Measurements from ENCODE around the gene ADRA2A.

The ADRA2A gene

DNA sequence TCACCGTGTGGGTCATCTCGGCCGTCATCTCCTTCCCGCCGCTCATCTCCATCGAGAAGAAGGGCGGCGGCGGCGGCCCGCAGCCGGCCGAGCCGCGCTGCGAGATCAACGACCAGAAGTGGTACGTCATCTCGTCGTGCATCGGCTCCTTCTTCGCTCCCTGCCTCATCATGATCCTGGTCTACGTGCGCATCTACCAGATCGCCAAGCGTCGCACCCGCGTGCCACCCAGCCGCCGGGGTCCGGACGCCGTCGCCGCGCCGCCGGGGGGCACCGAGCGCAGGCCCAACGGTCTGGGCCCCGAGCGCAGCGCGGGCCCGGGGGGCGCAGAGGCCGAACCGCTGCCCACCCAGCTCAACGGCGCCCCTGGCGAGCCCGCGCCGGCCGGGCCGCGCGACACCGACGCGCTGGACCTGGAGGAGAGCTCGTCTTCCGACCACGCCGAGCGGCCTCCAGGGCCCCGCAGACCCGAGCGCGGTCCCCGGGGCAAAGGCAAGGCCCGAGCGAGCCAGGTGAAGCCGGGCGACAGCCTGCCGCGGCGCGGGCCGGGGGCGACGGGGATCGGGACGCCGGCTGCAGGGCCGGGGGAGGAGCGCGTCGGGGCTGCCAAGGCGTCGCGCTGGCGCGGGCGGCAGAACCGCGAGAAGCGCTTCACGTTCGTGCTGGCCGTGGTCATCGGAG lies 1.8 kb downstream of the ADRA2A start:
- TF ChIP-seq, protein P1, sequence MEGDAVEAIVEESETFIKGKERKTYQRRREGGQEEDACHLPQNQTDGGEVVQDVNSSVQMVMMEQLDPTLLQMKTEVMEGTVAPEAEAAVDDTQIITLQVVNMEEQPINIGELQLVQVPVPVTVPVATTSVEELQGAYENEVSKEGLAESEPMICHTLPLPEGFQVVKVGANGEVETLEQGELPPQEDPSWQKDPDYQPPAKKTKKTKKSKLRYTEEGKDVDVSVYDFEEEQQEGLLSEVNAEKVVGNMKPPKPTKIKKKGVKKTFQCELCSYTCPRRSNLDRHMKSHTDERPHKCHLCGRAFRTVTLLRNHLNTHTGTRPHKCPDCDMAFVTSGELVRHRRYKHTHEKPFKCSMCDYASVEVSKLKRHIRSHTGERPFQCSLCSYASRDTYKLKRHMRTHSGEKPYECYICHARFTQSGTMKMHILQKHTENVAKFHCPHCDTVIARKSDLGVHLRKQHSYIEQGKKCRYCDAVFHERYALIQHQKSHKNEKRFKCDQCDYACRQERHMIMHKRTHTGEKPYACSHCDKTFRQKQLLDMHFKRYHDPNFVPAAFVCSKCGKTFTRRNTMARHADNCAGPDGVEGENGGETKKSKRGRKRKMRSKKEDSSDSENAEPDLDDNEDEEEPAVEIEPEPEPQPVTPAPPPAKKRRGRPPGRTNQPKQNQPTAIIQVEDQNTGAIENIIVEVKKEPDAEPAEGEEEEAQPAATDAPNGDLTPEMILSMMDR (conservative IDR thresholded peaks at IDR 0.05; ENCODE audit: low read depth, low read length) = no peak
- no peak overlapping the region for H3K4me3 ChIP-seq (ENCODE audit: low read length)
- DNase-seq (ENCODE audit: low read depth) = no peak

DNA sequence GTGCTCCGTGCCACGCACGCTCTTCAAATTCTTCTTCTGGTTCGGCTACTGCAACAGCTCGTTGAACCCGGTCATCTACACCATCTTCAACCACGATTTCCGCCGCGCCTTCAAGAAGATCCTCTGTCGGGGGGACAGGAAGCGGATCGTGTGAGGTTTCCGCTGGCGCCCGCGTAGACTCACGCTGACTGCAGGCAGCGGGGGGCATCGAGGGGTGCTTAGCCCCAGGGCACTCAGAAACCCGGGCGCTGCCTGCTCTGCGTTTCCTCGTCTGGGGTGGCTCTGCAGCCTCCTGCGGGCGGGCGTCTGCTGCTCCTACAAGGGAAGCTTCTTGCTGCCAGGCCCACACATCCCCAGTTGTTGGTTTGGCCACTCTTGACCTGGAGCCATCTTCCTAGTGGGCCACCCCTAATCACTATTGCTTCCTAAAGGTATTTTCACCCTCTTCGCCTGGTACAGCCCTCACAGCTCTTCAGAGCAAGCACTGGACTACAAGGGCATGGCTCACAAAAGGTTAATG lies 2.5 kb downstream of the ADRA2A start:
- TF ChIP-seq, protein P1 (conservative IDR thresholded peaks at IDR 0.05; ENCODE audit: low read depth, low read length) = no peak
- DNase-seq (ENCODE audit: low read depth) = no peak
- no peak overlapping the region for H3K4me3 ChIP-seq (ENCODE audit: low read length)

DNA sequence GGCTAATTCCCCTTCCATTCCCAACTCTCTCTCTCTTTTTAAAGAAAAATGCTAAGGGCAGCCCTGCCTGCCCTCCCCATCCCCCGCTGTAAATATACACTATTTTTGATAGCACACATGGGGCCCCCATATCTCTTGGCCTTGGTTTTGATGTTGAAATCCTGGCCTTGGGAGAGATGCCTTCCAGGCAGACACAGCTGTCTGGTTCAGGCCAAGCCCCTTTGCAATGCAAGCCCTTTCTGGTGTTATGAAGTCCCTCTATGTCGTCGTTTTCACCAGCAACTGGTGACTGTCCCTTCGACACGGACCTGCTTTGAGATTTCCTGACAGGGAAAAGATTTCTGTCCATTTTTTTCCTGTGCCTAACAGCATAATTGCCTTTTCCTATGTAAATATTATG lies 3.0 kb downstream of the ADRA2A start:
- DNase-seq (ENCODE audit: low read depth) = no peak
- TF ChIP-seq, protein P1 (conservative IDR thresholded peaks at IDR 0.05; ENCODE audit: low read depth, low read length) = no peak
- no peak overlapping the region for H3K4me3 ChIP-seq (ENCODE audit: low read length)

DNA sequence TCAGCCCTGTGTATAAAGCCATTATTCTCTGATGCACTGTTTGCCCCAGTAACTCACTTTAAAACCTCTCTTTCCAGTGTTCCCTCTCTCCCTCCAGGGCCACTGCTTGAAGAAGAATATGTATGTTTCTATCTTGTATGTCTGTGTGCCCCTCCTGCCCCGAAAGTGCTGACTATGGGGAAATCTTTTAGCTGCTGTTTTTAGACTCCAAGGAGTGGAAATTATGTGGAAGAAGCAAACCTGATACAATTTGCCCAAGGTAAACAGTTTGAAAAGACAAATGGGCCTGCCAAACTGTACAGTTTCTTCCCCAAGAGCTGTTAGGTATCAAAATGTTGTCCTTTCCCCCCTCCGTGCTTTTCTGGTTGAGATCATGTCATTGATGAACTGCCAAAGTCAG lies 3.4 kb downstream of the ADRA2A start:
- no peak overlapping the region for H3K4me3 ChIP-seq (ENCODE audit: low read length)
- no peak for DNase-seq (ENCODE audit: low read depth)
- TF ChIP-seq, protein P1 (conservative IDR thresholded peaks at IDR 0.05; ENCODE audit: low read depth, low read length) = no peak

DNA sequence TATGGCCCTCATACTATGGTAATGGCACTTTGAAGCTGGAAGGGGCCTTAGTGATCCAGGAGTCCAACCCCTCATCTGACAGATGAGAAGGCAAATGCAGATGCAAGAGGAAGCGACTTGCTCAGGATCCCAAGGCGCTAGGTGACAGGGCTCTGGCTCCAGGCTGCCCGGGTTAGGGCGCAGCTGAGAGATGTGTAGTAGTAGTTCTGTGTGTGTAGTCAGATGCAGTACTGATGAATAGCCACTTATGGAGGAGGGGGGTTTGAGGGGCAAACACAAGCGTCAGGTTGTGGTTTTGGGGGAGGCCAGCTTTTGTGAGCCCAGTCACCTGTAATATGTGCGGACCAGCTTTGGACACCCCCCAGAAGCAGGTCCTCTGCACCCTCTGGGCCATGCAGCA lies 4.8 kb downstream of the ADRA2A start:
- TF ChIP-seq, protein P1 (conservative IDR thresholded peaks at IDR 0.05; ENCODE audit: low read depth, low read length) = no peak
- no peak overlapping the region for H3K4me3 ChIP-seq (ENCODE audit: low read length)
- no peak for DNase-seq (ENCODE audit: low read depth)

DNA sequence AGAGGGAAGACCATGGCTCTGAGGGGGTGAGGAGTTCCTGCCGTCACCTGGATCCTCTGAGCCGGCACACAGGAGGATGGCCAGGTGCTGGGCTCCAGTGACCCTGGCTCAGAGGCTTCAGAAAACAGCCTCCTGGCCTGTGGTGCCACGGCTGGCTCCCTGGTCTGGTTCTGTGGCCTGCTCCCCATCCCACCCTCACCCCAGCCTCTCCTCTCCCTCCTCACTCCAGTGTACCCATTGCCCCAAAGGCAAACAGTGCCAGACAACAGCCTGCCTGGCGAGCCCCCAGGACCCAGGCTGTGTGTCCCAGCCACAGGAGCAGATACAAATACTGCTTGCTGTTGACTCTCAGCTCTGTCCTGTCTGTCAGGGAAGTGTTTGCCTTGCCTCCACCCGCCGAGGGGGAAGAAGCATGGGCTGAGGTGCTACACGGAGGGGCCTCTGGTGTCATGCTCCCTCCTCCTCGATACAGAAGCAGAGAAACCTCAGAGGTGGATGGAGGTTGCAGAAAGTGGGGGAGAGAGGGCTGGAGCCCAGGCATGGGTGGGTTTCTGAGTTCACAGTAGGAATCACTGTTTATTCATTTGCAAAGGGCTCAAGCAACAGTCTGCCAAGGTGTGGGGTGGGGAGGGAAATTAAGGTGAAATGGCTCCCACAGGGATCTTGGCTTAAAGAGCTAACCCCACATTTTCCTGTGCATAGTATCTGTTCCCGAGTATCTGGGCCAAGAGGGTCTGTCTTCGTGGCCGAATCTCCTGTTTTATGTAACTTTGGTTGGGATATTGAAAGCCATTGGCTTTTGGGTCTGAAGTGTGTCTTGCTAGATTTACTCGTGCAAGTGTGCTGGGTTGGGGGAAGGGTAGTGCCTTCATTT lies 5.5 kb downstream of the ADRA2A start:
- no peak for DNase-seq (ENCODE audit: low read depth)
- TF ChIP-seq, protein P1 (conservative IDR thresholded peaks at IDR 0.05; ENCODE audit: low read depth, low read length) = no peak
- H3K4me3 ChIP-seq (ENCODE audit: low read length) = no peak overlapping the region

Measured in retinal pigment epithelial cell (primary cell).